ENCODE measurements around the gene SETD6. TPM values are rescaled to one million over a fixed set of nuclear protein-coding genes. Genes with fewer than 3 reads are reported as not detected.

Gene SETD6
- total RNA-seq, 1 donor from 2014 or later = 15.7 TPM

DNA sequence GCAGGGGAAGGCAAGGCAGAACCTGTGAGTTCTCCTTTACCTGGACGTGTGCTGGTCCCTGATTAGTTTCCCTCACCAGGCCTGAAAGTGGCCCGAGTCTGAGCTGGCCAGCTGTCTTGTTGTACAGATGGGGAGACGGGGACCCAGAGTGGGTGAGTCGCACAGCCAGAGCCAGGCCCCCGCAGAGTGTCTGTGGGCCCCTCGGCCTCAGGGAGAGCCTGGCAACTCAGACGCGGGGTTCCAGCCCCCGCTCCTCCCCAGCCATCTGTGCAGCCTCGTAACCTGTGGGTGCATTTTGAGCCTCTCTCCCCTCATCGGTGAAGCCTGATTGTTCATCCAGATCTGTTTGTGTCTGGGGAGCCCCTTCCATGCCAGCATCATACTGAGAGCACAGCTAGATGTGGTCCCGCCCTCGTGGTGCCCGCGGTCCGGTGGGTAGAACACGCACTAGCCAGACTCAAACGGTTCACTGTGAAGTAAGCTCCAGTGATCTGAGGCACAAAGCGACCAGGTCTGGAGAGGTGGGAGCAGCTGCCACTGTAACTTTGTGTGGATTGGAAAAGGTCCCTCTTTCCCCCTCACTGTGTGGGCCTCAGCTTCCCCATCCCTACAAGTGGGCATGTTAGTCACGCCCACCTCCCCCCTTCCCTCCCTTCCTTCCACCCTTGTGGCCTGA lies 21.4 kb upstream of the SETD6 start:
- intact Hi-C loops (cut with micrococcal nuclease) = no loop called here

- intact Hi-C loops (cut with micrococcal nuclease) = loop anchor here (5.0 kb wide), 1 partner anchor 103 kb away; the partner anchor contains the start of gene GINS3
Observed at GRCh38 chr16:58494981-58495520, 20.3 kb upstream of the SETD6 start.

DNA sequence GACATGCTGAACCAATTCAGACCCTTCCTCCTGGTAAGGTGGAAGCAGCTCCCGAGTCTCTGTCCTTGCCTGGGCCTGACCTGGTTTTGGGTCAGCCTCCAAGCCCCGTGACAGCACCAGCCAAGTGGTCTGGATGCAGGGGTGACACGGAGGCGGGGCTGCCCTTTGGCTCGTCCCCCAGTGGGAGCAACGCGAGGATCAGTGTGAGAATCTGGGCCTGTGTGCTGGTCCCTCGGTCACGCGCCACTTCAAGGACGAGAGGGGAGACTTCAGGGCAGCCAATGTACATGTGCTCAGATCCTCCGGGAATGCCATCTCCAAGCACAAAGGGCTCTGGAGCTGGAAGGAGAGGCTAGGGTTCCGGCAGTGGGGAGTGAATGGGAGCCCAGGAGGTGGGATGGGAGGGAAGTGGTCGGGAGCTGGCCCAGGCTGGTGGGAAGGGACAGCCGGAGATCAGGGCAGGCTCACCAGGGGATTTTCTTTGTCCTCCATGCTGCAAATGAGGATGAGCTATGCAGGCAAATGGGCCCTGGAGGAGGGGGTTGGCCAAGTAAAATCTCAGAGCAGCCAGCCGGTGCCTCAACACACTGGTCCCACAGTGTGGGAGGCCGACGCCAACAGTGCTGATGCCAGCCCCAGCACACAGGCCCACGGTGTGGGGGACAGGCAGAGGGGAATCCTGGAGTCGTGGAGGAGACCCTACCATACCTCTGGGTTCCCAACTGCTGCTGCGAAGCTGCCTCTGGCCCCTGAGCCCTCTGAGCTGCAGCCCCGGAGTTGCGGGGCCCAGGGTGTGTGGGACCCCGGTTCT lies 19.6 kb upstream of the SETD6 start:
- intact Hi-C loops (cut with micrococcal nuclease) = loop anchor here (5.0 kb wide), 1 partner anchor 103 kb away; the partner anchor contains the start of gene GINS3

GRCh38 chr16:58497468-58497867 lies 17.8 kb upstream of the SETD6 start:
- intact Hi-C loops (cut with micrococcal nuclease) = loop anchor here (5.0 kb wide), 1 partner anchor 105 kb away; the partner anchor contains the start of gene GINS3

DNA sequence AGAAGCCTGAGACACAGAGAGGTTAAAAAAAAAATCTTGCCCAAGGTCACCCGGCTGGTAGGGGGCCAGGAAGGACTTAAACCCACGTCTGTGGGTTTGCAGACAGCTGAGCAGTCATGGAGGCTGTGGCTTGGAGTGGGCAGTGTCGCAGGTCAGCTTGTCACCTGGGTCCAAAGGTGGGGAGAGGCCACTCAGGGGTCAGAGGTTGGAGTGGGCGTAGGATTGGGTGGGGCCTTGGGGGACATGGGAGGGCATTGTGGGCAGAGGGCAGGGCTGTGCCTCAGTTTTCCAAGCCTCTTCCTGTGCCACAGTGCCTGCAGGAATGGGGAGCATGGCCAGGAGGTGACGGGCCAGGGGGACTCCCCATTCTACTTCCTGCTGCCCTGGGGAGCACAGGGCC lies 17.4 kb upstream of the SETD6 start:
- intact Hi-C loops (cut with micrococcal nuclease) = loop anchor here (5.0 kb wide), 1 partner anchor 106 kb away; the partner anchor contains the start of gene GINS3

GRCh38 chr16:58498341-58499091 lies 16.8 kb upstream of the SETD6 start:
- intact Hi-C loops (cut with micrococcal nuclease) = loop anchor here (5.0 kb wide), 1 partner anchor 106 kb away; the partner anchor contains the start of gene GINS3

DNA sequence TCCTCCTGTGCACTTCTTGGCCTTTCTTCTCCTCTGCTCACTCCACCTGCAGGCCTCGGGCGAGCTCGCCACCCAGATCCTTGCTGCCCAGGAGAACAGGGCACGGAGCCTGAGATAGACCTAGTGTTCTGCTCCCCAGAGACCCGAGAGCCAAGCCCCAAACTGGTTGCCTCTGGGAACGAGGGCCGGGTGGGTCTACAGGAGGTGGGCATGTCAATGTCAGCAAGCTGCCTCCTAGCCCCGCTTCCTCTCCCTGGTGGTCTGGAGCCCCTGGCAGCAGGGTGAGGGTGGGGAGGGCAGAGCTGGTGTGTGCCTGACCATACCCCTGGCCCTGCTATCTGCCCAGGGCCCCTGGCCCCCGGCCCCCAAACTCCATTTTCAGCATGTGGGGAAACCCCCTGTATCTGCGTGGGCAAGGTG lies 16.2 kb upstream of the SETD6 start:
- intact Hi-C loops (cut with micrococcal nuclease) = loop anchor here (5.0 kb wide), 1 partner anchor 107 kb away; the partner anchor contains the start of gene GINS3

- intact Hi-C loops (cut with micrococcal nuclease) = loop anchor here (5.0 kb wide), 1 partner anchor 107 kb away; the partner anchor contains the start of gene GINS3
Observed at GRCh38 chr16:58499615-58500351, 15.5 kb upstream of the SETD6 start, which contains the start of gene NDRG4. Gene NDRG4, plus strand, starts transcription at chr16:58500143. Its CDS starts 106 bp downstream, at chr16:58500249.

DNA sequence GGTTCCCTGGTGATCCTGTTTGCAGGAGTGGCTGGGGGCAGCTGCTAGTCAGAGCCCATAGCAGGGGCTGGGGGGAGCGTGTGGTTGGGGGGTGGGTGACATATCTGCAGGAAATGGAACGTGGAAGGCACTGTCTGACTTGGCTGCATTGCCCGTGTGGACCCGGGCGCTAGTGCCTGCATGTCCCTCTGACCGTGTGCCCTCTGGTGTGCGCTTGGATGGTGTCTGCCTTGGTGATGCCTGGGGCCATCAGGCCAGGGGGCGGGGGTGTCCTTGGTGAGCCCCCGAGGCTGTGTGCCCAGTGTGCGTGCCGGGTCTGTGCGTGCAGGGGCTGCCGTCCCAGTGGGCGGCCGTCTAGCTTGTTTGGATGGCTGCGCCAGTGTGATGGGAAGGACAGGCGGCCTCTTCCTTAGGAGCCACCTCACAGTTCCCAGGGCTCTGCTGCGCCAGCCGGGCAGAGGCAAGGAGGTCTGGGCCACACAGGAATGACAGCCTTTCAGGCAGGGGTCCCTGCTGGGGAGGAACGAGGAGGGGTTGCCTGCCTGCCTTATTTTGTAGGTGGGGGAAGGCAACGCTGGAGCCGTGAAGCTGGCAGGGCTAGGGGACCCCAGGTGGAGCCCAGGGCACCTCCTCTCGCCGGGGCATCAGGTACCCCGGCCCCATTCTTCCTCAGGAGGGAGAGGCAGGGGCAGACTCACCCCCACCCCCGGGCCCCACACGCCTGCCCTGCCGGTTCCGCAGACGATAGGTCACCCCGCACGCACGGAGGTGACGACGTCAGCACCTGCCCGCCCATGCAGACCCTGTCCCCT lies 14.7 kb upstream of the SETD6 start:
- intact Hi-C loops (cut with micrococcal nuclease) = no loop called here

GRCh38 chr16:58501242-58502131 lies 13.8 kb upstream of the SETD6 start:
- intact Hi-C loops (cut with micrococcal nuclease) = no loop called here

GRCh38 chr16:58502217-58502921 lies 12.9 kb upstream of the SETD6 start:
- intact Hi-C loops (cut with micrococcal nuclease) = no loop called here

DNA sequence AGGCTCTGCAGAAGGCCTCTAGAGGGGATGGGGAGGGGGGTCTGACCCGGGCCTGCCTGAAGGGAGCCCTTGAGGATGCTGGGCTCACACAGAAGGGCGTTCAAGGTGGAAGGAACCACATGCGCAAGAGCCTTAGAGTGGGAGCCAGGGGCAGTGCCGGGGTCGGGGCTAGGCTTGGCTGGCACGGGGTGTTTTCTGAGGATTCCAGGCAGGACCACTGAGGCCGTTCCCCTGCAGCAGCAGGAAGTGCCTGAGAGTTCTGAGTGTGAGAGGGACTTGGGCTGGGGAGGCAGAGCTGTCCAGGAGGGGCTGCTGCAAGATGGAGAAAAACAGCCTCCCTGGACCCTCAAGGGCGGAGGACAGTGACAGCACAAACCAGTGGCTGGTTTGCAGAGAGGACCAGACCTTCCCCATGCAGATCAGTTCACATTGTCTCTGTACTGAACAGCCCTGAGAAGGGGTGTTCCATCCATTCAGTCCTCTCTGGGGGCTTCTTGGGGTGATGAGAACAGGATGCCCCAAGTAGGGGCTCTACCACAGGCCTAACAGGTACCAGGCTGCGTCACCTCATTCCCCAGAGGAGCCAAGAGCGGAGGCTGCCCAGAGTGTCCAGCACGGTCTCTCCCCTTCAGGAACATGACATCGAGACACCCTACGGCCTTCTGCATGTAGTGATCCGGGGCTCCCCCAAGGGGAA lies 12.0 kb upstream of the SETD6 start:
- intact Hi-C loops (cut with micrococcal nuclease) = no loop called here

- intact Hi-C loops (cut with micrococcal nuclease) = no loop called here
Observed at GRCh38 chr16:58503863-58504688, 11.2 kb upstream of the SETD6 start.

GRCh38 chr16:58506241-58507194 lies 8.8 kb upstream of the SETD6 start:
- intact Hi-C loops (cut with micrococcal nuclease) = no loop called here

All from T-helper 2 cell treated with Interferon-gamma antibody and Interleukin-4, amounts not matched to agents 100 ng/mL and 5 ng/mL, for 36 hours (primary cell).